HepG2 (cell line): ENCODE measurements around the gene UVSSA. TPM values are rescaled to one million over a fixed set of nuclear protein-coding genes. Genes with fewer than 3 reads are reported as not detected.

Experiments used
- ATAC-seq: fragments of 200-7000 bp; cut with Tn5 transposase; 3 replicates; pipeline ENCODE4 v1.9.1; 2020; ENCODE audit warnings: mild to moderate bottlenecking, moderate library complexity
- BruUV-seq: library from RNA; stranded (reverse); fragments of 400-500 nt; replicated peaks from 2 replicates; lab custom pipeline; 2021; lab: Mats Ljungman, UMichigan
- CTCF ChIA-PET: fragments of 300-600 bp; formaldehyde crosslinking; extraction: SDS; loops from one replicate; lab custom pipeline; 2021; ENCODE audit warnings: low total read pairs, inconsistent platforms, low intra/inter-chr PET ratio; lab: Yijun Ruan, JAX
- POLR2A ChIA-PET: fragments of 350-600 bp; sonication (Branson Sonifier 250); formaldehyde crosslinking; loops from one replicate; lab custom pipeline; 2020; ENCODE audit warnings: antibody characterized with exemption, inconsistent platforms; lab: Yijun Ruan, JAX
- DNase-seq: peaks from one replicate; pipeline ENCODE4 v3.0.0-alpha.2; 2015; ENCODE audit warnings: low spot score
- FAIRE-seq: peaks from 3 replicates; lab custom pipeline; 2011; peaks lifted over from hg19 to GRCh38; lab: Jason Lieb, UNC
- H2AFZ ChIP-seq: one replicate; pipeline ENCODE4 v1.6.1; 2011; ENCODE audit warnings: low read length, inconsistent platforms
- H3K27ac ChIP-seq: fragments of 300-600 bp; 3 replicates; pipeline ENCODE4 v1.8.0; 2011; ENCODE audit warnings: mixed run types, mild to moderate bottlenecking, mixed read lengths, low read length, inconsistent platforms; ENCODE audit not compliant: insufficient read depth; ENCODE audit errors: extremely low read length
- H3K27me3 ChIP-seq, 2 experiments: fragments of 200-600 bp in 1 of 2; 2 replicates in 1 of 2; 3 replicates in 1 of 2; pipeline versions ENCODE4 v1.6.0 to v1.8.0; 2011; ENCODE audit warnings: low read length in 2 of 2, mild to moderate bottlenecking in 2 of 2, moderate library complexity in 2 of 2, inconsistent platforms in 1 of 2; ENCODE audit not compliant: insufficient read depth in 2 of 2, control insufficient read depth in 1 of 2
- H3K36me3 ChIP-seq, 2 experiments: fragments of 200-600 bp in 1 of 2; replicated peaks in 1 of 2; 2 replicates in 1 of 2; 3 replicates in 1 of 2; pipeline versions ENCODE4 v1.5.1 to v1.8.0; 2011; ENCODE audit warnings: low read length in 2 of 2, inconsistent platforms in 1 of 2; ENCODE audit not compliant: insufficient read depth in 2 of 2, control insufficient read depth in 1 of 2
- H3K4me1 ChIP-seq: 2 replicates; pipeline ENCODE4 v1.5.1; 2012; ENCODE audit warnings: low read length, inconsistent platforms; ENCODE audit not compliant: insufficient read depth
- H3K4me2 ChIP-seq: 2 replicates; pipeline ENCODE4 v1.6.0; 2011; ENCODE audit warnings: low read depth, low read length, inconsistent platforms
- H3K4me3 ChIP-seq, 3 experiments: fragments of 200-600 bp in 1 of 3; sonication (generic), shearing (Covaris generic) in 1 of 3; replicated peaks in 1 of 3; 2 replicates each; pipeline ENCODE4 v1.5.1; 2011 to 2016; ENCODE audit warnings: low read length in 3 of 3, inconsistent platforms in 2 of 3, low read depth in 2 of 3, mild to moderate bottlenecking in 2 of 3, control low read depth in 1 of 3, mixed read lengths in 1 of 3; ENCODE audit not compliant: insufficient read depth in 1 of 3
- H3K79me2 ChIP-seq: one replicate; pipeline ENCODE4 v1.6.1; 2011; ENCODE audit warnings: low read length, inconsistent platforms; ENCODE audit not compliant: insufficient read depth
- H3K9ac ChIP-seq: 2 replicates; pipeline ENCODE4 v1.6.0; 2011; ENCODE audit warnings: mild to moderate bottlenecking, low read depth, low read length, inconsistent platforms; ENCODE audit not compliant: insufficient read depth
- H3K9me3 ChIP-seq: 2 replicates; pipeline ENCODE4 v1.5.1; 2012; ENCODE audit warnings: mild to moderate bottlenecking, low read length
- H4K20me1 ChIP-seq: 2 replicates; pipeline ENCODE4 v1.6.0; 2011; ENCODE audit warnings: inconsistent platforms, mild to moderate bottlenecking, low read length, moderate library complexity; ENCODE audit not compliant: insufficient read depth
- AKNA ChIP-seq: sonication (generic); formaldehyde crosslinking; IDR thresholded peaks from 2 replicates; pipeline ENCODE4 v1.4.0; 2020; ENCODE audit warnings: missing genetic modification reagents, borderline replicate concordance
- ATF5 ChIP-seq: sonication (generic); formaldehyde crosslinking; IDR thresholded peaks from 2 replicates; pipeline ENCODE4 v1.4.0; 2020; ENCODE audit warnings: mild to moderate bottlenecking, low read depth, missing genetic modification reagents
- DNMT3B ChIP-seq: conservative IDR thresholded peaks from 2 replicates; pipeline ENCODE4 v1.6.1; 2016; ENCODE audit warnings: missing biosample characterization, control low read depth
- FOXK2 ChIP-seq: fragments of 450-650 bp; IDR thresholded peaks from 2 replicates; pipeline ENCODE4 v1.6.1; 2016
- MTF1 ChIP-seq: sonication (generic); formaldehyde crosslinking; IDR thresholded peaks from 2 replicates; pipeline ENCODE4 v1.5.0; 2020; ENCODE audit warnings: missing genetic modification reagents
- NR2C2 ChIP-seq: sonication (generic); formaldehyde crosslinking; IDR thresholded peaks from 2 replicates; pipeline ENCODE4 v1.4.0; 2020; ENCODE audit warnings: missing genetic modification reagents, mild to moderate bottlenecking, moderate library complexity, borderline replicate concordance
- NRL ChIP-seq: sonication (generic); formaldehyde crosslinking; IDR thresholded peaks from 2 replicates; pipeline ENCODE4 v1.5.0; 2020; ENCODE audit warnings: missing genetic modification reagents, mild to moderate bottlenecking, moderate library complexity, borderline replicate concordance
- POLR2G ChIP-seq: fragments of 200-400 bp; formaldehyde crosslinking; IDR thresholded peaks from 2 replicates; pipeline ENCODE4 v1.6.1; 2018; ENCODE audit warnings: mild to moderate bottlenecking, low read depth, low read length, moderate library complexity
- SCMH1 ChIP-seq: sonication (generic); formaldehyde crosslinking; IDR thresholded peaks from 2 replicates; pipeline ENCODE4 v1.9.0; 2021; ENCODE audit warnings: missing genetic modification reagents, mild to moderate bottlenecking, borderline replicate concordance
- SETDB1 ChIP-seq: sonication (generic); formaldehyde crosslinking; IDR thresholded peaks from 2 replicates; pipeline ENCODE4 v1.5.1; 2020; ENCODE audit warnings: missing genetic modification reagents, mild to moderate bottlenecking, borderline replicate concordance
- THAP11 ChIP-seq: IDR thresholded peaks from 2 replicates; pipeline ENCODE4 v1.6.1; 2016; ENCODE audit warnings: missing biosample characterization, missing genetic modification reagents
- ZEB1 ChIP-seq: IDR thresholded peaks from 2 replicates; pipeline ENCODE4 v1.6.1; 2012; ENCODE audit warnings: mild to moderate bottlenecking, low read depth, inconsistent platforms; ENCODE audit not compliant: insufficient replicate concordance
- ZNF143 ChIP-seq: sonication (generic); formaldehyde crosslinking; IDR thresholded peaks from 2 replicates; pipeline ENCODE4 v1.4.0; 2020; ENCODE audit warnings: missing genetic modification reagents
- ZNF543 ChIP-seq: sonication (generic); formaldehyde crosslinking; IDR thresholded peaks from 2 replicates; pipeline ENCODE4 v1.4.0; 2020; ENCODE audit warnings: mild to moderate bottlenecking, missing genetic modification reagents
- ZNF557 ChIP-seq: sonication (generic); formaldehyde crosslinking; IDR thresholded peaks from 2 replicates; pipeline ENCODE4 v1.4.0; 2020; ENCODE audit warnings: missing genetic modification reagents
- ZNF570 ChIP-seq: sonication (generic); formaldehyde crosslinking; IDR thresholded peaks from 2 replicates; pipeline ENCODE4 v1.4.0; 2020; ENCODE audit warnings: mild to moderate bottlenecking, missing genetic modification reagents, borderline replicate concordance
- ZNF580 ChIP-seq: IDR thresholded peaks from 2 replicates; pipeline ENCODE4 v1.6.1; 2016; ENCODE audit warnings: low read depth, borderline replicate concordance
- ZNF782 ChIP-seq: sonication (generic); formaldehyde crosslinking; IDR thresholded peaks from 2 replicates; pipeline ENCODE4 v1.4.0; 2020; ENCODE audit warnings: missing genetic modification reagents, mild to moderate bottlenecking, borderline replicate concordance
- WGBS: methylation state at CpG from one replicate; pipeline ENCODE4 v1.1.6; 2017; ENCODE audit warnings: low lambda C conversion rate; 5-methylcytosine and 5-hydroxymethylcytosine counted together
- in situ Hi-C: cut with HindIII; loops from 2 replicates; pipeline ENCODE4 v1.10.0; 2017; ENCODE audit warnings: low pct_unique_long_range_greater_than_20kb; ENCODE audit not compliant: extremely low pct_ligation_motif_present
- intact Hi-C: fragments of 100-400 bp; cut with micrococcal nuclease; formaldehyde crosslinking; loops from one replicate; pipeline ENCODE4 v1.10.0; 2022; ENCODE audit not compliant: unreplicated experiment
- polyA plus RNA-seq, 8 experiments: library from polyadenylated mRNA; depleted of rRNA in 3 of 8; stranded (reverse) in 7 of 8; unstranded in 1 of 8; fragments of >200 nt; fragmentation: Illumina TruSeq in 4 of 8; extraction: Trizol in 4 of 8; gene quantifications; 2 replicates each; pipeline versions ENCODE4 v1.2.1 to v1.2.3, GENCODE V29; 2011 to 2016; ENCODE audit warnings: low read depth in 4 of 8, missing spikeins in 1 of 8, mixed read lengths in 1 of 8; ENCODE audit not compliant: insufficient read depth in 1 of 8
- total RNA-seq, 5 experiments: library from RNA; depleted of rRNA; stranded (reverse); fragments of >200 nt; fragmentation: Illumina TruSeq; extraction: Trizol; gene quantifications; 2 replicates each; pipeline ENCODE4 v1.2.3, GENCODE V29; 2016; ENCODE audit warnings: low read depth in 1 of 5
- TF ChIP-seq, protein P1 (sequence below): sonication (generic); formaldehyde crosslinking; IDR thresholded peaks from 2 replicates; pipeline ENCODE4 v1.5.0; 2020; ENCODE audit warnings: missing genetic modification reagents

Gene UVSSA
- total and polyA plus RNA-seq, 2 of the 13 experiments (the other 11 are each of a cell fraction or from before 2014, with no cell fraction given), result 4.6 to 8.4 TPM

DNA sequence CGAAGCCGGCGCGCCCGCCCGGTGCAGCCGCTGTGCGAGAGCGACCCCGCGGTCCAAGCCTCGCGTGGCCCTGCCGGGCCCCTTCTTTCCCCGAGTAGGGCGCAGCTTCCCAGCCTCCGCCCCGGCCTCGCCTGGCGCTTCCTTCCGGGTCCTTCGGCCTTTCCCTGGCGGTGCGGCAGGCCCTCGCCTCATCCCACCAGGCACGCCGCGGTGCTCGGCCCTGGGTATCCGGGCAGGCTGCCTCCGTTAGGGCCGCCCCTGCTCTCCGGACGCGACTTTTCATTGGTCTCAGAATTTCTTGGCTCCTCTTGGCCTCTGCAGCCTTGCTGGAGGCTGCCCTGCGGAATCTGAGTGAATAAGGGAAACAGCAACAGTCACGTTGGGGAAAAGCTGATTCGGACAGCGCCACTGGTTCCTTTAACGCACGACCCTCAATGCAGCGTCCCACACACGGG is 429 bp downstream of the UVSSA start:
- peak overlapping the region; percentile 87 for H3K9ac ChIP-seq
- peak; percentile 50 for DNase-seq
- intact Hi-C loops (loop anchor here (1.0 to 5.0 kb wide), 3 partner anchors 40 to 99 kb away; partner anchors contain the start of gene MAEA), in situ Hi-C loops (no loop called here)
- no peak overlapping the region for H2AFZ ChIP-seq
- POLR2A ChIA-PET, result interaction anchor here (0.7 to 4.1 kb wide), 13 partner anchors 9 to 303 kb away, joined by 3 to 43 read pairs (median 5); partner anchors contain the start of genes CTBP1, MAEA and SPON2
- H4K20me1 ChIP-seq, result no peaks in the 10 kb centered on the region
- no peak for FAIRE-seq
- ATAC-seq, result peak; percentile 54
- peak overlapping the region; percentile 82 for H3K27ac ChIP-seq
- peak overlapping the region; percentile 83 for H3K4me2 ChIP-seq
- CTCF ChIA-PET, result interaction anchor here (1.7 kb wide), 1 partner anchor 217 kb away, joined by 4 read pairs; no protein-coding TSS in a partner anchor
- H3K9me3 ChIP-seq, result no peaks in the 10 kb centered on the region
- peaks cover 31% of the 10 kb centered on the region for H3K4me1 ChIP-seq
- H3K79me2 ChIP-seq, result peaks cover 12% of the 10 kb centered on the region
- 1% methylated on average over 8 of the region's 43 CpGs for WGBS
- no peaks in the 10 kb centered on the region; a peak in 1 of 5 replicates for H3K27me3 ChIP-seq
- H3K36me3 ChIP-seq, result peaks cover 4 to 11% of the 10 kb centered on the region in 2 experiments; a peak in 4 of 5 replicates
- H3K4me3 ChIP-seq, result peak overlapping the region; percentile 59 to 76 (median 74)
- no TSS peak for BruUV-seq
- TF ChIP-seq ZNF557 (CRISPR knock-in tag), result no peak
- TF ChIP-seq THAP11, result no peak
- TF ChIP-seq ZNF143, result no peak
- no peak for TF ChIP-seq NR2C2 (CRISPR knock-in tag)
- peak; percentile 34; the same call in 1 of the 2 replicates for TF ChIP-seq ZNF782 (CRISPR knock-in tag)
- TF ChIP-seq DNMT3B (CRISPR knock-in tag), result no peak
- no peak for TF ChIP-seq ZNF543
- 0 out of 2 replicates have a peak, but pooled peaks have one; percentile 45 for TF ChIP-seq POLR2G
- no peak for TF ChIP-seq MTF1 (CRISPR knock-in tag)
- no peak for TF ChIP-seq ZEB1
- no peak for TF ChIP-seq ATF5 (CRISPR knock-in tag)
- no peak for TF ChIP-seq AKNA (CRISPR knock-in tag)
- no peak for TF ChIP-seq SCMH1
- TF ChIP-seq SETDB1 (CRISPR knock-in tag), result no peak
- TF ChIP-seq, protein P1, sequence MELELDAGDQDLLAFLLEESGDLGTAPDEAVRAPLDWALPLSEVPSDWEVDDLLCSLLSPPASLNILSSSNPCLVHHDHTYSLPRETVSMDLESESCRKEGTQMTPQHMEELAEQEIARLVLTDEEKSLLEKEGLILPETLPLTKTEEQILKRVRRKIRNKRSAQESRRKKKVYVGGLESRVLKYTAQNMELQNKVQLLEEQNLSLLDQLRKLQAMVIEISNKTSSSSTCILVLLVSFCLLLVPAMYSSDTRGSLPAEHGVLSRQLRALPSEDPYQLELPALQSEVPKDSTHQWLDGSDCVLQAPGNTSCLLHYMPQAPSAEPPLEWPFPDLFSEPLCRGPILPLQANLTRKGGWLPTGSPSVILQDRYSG, result no peak
- TF ChIP-seq NRL, result peak; percentile 71
- no peak for TF ChIP-seq FOXK2
- TF ChIP-seq ZNF580 (CRISPR knock-in tag), result peak; percentile 48
- no peak for TF ChIP-seq ZNF570 (CRISPR knock-in tag)
